K562 (cell line): ENCODE data around the gene RIPPLY3. TPM values are rescaled to one million over a fixed set of nuclear protein-coding genes. Genes with fewer than 3 reads are reported as not detected.
A peak's percentile ranks its signal among the peaks of the same experiment; 100 is the strongest.

Experiments used
- ATF3 ChIP-seq, 2 experiments: fragments of 450-650 bp in 1 of 2; sonication (generic) in 1 of 2; formaldehyde crosslinking in 1 of 2; IDR thresholded peaks in 1 of 2; conservative IDR thresholded peaks in 1 of 2; 2 replicates each; pipeline versions ENCODE4 v1.6.1 to v1.8.1; 2016 to 2023; ENCODE audit warnings: mild to moderate bottlenecking in 2 of 2, moderate library complexity in 2 of 2, inconsistent platforms in 1 of 2, missing genetic modification reagents in 1 of 2
- ATF7 ChIP-seq: fragments of 450-650 bp; IDR thresholded peaks from 2 replicates; pipeline ENCODE4 v1.7.1; 2014; ENCODE audit warnings: mild to moderate bottlenecking, moderate library complexity
- CBX3 ChIP-seq, 2 experiments: IDR thresholded peaks; 1 replicate in 1 of 2; 2 replicates in 1 of 2; pipeline ENCODE4 v1.6.1; 2012; ENCODE audit warnings: inconsistent platforms in 2 of 2, low read length in 2 of 2, borderline replicate concordance in 1 of 2, control low read depth in 1 of 2
- EP400 ChIP-seq: fragments of 450-650 bp; IDR thresholded peaks from 2 replicates; pipeline ENCODE4 v1.6.1; 2017; ENCODE audit warnings: antibody characterized with exemption, mild to moderate bottlenecking, moderate library complexity
- HDAC2 ChIP-seq: fragments of 450-650 bp; IDR thresholded peaks from 2 replicates; pipeline ENCODE4 v1.6.1; 2016; ENCODE audit warnings: mild to moderate bottlenecking
- KLF1 ChIP-seq: fragments of 450-650 bp; IDR thresholded peaks from 2 replicates; pipeline ENCODE4 v1.6.1; 2016; ENCODE audit warnings: missing genetic modification characterization, missing compliant biosample characterization
- KLF13 ChIP-seq: fragments of 450-650 bp; IDR thresholded peaks from 2 replicates; pipeline ENCODE4 v1.6.1; 2016; ENCODE audit warnings: missing genetic modification characterization, low read depth, mild to moderate bottlenecking, missing compliant biosample characterization, moderate library complexity, borderline replicate concordance
- LEF1 ChIP-seq: fragments of 450-650 bp; IDR thresholded peaks from 2 replicates; pipeline ENCODE4 v1.6.1; 2016; ENCODE audit warnings: mild to moderate bottlenecking
- NFXL1 ChIP-seq: fragments of 450-650 bp; formaldehyde crosslinking; IDR thresholded peaks from 2 replicates; pipeline ENCODE4 v1.4.0; 2021; ENCODE audit warnings: mild to moderate bottlenecking
- NR2C1 ChIP-seq, 2 experiments: fragments of 450-650 bp; IDR thresholded peaks; 2 replicates each; pipeline ENCODE4 v1.6.1; 2017; ENCODE audit warnings: mild to moderate bottlenecking in 2 of 2, antibody characterized with exemption in 1 of 2, inconsistent platforms in 1 of 2, missing compliant biosample characterization in 1 of 2, missing genetic modification characterization in 1 of 2
- RBFOX2 ChIP-seq: fragments of 200-400 bp; formaldehyde crosslinking; IDR thresholded peaks from 2 replicates; pipeline ENCODE4 v1.6.1; 2017; ENCODE audit warnings: low read depth, mild to moderate bottlenecking, low read length, moderate library complexity
- polyA plus RNA-seq, 8 experiments: library from polyadenylated mRNA; depleted of rRNA in 4 of 8; stranded (reverse) in 5 of 8; unstranded in 3 of 8; fragments of >200 nt; fragmentation: Nextera tagmentation in 2 of 8; fragmentation: Illumina TruSeq in 1 of 8; extraction: Ambion mirVana in 2 of 8; extraction: Trizol in 1 of 8; gene quantifications; 2 replicates each; pipeline versions ENCODE4 v1.2.1 to v1.2.3, GENCODE V29; 2011 to 2014; ENCODE audit warnings: inconsistent platforms in 1 of 8, missing spikeins in 1 of 8
- total RNA-seq, 7 experiments: library from RNA; depleted of rRNA in 6 of 7; stranded (reverse); fragments of >200 nt in 6 of 7; fragmentation: Illumina TruSeq in 2 of 7; extraction: Trizol in 2 of 7; gene quantifications; 2 replicates each; pipeline versions ENCODE4 v1.2.1 to v1.2.3, GENCODE V29; 2011 to 2021; ENCODE audit warnings: low replicate concordance in 1 of 7

Gene RIPPLY3
- total and polyA plus RNA-seq, 9 of the 15 experiments (the other 6 are each of a cell fraction or from before 2014, with no cell fraction given) = not detected

GRCh38 chr21:36973986-36974850 lies 32.3 kb upstream of the RIPPLY3 start (continued):
- TF ChIP-seq ATF3 (IDR thresholded peaks at IDR 0.05) = peak; percentile 99
- no peak; the same call in 1 of the 2 replicates for TF ChIP-seq ATF3 (CRISPR knock-in tag; conservative IDR thresholded peaks at IDR 0.05)
- TF ChIP-seq ATF7 = peak; percentile 98
- TF ChIP-seq CBX3 (IDR thresholded peaks at IDR 0.05; ENCODE audit: borderline replicate concordance in 1 of 2, low read length in 2 of 2) = no peak
- TF ChIP-seq NFXL1 (CRISPR knock-in tag) = no peak
- 0 out of 2 replicates have a peak, but pooled peaks have one; percentile 11 for TF ChIP-seq HDAC2
- TF ChIP-seq KLF1 = peak; percentile 26; the same call in 1 of the 2 replicates
- no peak; the same call in 1 of the 2 replicates for TF ChIP-seq EP400
- TF ChIP-seq LEF1 = 0 out of 2 replicates have a peak, but pooled peaks have one; percentile 22
- TF ChIP-seq RBFOX2 = 0 out of 2 replicates have a peak, but pooled peaks have one; percentile 22
- 0 out of 2 replicates have a peak, but pooled peaks have one; percentile 19 for TF ChIP-seq KLF13
- TF ChIP-seq NR2C1 (IDR thresholded peaks at IDR 0.05) = no peak; the same call in 1 of the 2 replicates
- 0 out of 2 replicates have a peak, but pooled peaks have one; percentile 16 for TF ChIP-seq NR2C1 (tag; IDR thresholded peaks at IDR 0.05)
